Measurements from ENCODE around the gene PAMR1.
"Not testable (repeated sequence)": the region's sequence is repeated elsewhere in the genome, so short reads cannot be mapped to it uniquely, and the experiment has no call there.

Gene PAMR1

DNA sequence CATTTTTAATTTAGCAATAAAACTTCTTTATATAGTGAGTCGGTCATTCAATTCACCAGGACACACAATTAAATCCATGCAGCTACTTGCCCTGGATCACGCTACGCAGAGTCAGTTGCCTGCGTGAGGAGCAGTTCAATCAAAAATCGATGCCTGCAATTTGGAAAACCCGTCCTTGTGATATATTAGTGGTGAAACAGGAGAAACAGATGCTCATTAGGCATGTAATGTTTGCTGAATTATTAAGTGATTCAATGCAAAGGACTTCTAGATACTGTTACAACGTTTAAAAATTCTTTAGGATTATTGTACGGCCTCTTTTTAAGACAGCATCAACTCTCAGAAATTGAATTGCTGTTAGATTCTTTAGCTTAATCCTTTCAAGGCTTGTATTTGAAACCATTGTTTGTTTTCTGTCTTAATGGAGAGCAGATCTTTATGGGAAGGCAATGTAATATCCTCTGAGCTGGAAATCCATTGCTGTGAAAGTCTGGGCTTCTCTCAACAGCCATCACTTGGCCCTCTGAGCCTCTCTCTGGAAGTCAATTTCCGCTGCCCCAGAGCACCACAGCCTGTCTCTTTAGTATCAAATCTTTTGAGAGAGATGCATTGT, 20.1 kb upstream of the PAMR1 start:
- no peak for DNase-seq (ENCODE audit: low read depth, low spot score)

DNA sequence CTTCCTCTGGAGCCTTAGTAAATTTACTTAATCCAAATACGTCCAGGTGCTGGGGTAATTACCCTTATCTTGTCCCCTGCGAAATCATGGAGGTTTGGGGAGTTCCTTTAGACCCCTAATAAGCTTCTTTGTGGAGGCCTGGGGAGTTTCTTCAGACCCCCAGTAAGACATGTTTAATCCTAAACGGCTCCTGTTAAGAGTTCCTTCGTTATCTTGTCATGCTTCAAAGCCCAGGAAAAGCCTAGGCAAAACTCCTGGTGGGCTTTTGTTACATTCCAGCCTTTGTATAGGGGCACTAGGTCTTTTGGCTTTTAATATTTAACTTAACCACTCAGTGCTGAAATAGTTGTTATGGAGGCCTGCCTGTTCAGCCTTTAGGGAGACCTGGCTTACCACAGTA, 18.1 kb upstream of the PAMR1 start:
- no peak for DNase-seq (ENCODE audit: low read depth, low spot score)

DNA sequence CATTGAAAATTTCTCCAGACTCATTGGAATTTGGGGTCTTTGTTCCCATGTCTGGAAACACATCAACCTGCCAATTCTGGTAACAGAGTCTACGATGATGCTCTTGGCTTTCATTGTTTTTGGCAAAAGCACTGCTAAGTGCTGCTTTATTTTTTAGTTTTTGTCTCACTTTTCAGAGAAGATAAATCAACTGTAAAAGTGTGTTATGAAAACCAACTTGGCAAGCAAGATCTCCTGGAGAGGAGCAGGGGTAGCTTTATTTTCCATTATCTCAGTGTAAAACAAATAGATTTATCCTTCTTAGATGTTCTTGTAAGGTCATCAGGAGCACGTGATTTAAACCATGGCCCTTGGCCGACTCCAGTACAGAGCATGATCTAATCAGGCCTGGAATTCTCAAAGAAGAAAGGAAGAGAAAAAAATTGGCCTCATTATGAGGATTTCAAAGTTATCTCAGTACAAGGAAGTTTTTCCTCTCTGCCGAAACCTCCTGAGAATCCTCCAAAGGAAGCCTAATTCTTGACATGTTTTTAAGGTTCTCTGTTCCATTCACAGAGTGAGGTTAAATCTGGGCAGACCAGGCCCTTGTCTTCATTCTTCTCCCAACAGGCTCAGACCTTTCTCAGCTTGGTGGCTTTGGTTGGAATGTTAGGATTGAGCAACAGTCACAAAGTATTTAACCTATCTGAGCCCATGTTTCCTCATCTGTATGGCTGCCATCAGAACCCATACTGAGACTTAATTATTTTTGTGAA, 16.4 kb upstream of the PAMR1 start:
- DNase-seq (ENCODE audit: low read depth, low spot score): no peak

DNA sequence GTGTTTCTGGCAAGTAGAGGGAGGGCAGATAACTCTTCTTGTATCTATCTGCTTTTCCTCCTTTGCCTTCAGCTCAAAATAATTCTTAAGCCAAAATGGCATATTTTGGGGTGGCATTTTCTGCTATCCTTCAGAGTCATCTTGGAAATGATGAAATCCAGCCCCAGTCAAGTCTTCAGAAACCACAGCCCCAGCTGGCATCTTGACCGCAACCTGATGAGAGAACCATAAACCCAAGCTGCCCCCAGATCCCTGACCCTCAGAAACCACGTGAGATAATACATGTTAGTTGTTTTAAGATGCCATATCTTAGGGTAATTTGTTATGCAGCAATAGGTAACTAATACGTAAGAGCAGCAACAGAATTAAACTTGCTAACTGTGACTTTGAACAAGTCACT, 15.1 kb upstream of the PAMR1 start:
- DNase-seq (ENCODE audit: low read depth, low spot score): no peak

DNA sequence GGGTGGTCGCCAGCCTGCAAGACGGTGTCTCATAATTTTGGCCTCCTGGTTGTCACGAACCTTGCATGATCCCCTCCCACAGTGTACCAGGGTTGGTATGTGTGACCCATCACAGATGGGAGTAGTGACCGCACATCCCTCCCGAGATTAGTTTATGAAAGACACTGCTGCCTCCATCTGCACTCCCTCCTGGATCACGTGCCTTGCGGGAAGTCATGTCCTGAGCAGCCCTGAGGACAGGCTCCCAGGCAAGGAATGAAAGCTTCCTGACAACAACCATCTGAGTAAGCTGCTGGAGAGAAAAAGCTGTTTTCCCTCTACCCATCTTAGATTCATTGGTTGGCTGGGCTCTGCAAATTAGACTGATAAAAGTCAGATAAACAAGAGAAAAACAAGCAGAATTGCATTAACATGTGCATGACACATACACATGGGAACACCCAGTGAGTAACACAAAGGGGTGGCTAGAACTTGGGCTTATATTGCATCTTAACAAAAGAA, 14.4 kb upstream of the PAMR1 start:
- peak; percentile 61 for DNase-seq (ENCODE audit: low read depth, low spot score)

DNA sequence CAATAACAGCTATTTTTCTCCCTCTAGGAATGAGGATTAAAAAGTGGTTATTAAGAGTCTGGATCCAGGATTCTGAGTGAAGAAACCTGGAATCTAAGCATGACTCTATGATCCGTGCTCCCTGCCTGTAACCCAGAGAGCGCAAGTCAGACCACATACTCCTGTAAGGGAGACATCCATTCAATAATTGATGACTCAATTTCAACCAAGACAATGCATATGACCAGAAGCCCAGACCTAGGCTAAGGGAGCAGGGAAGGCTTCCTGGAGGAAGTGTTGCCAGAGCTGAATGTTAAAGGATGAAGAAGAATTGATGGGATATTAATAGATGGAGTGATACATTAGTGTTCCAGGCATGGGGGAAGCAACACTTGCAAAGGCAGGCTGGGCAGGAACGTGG, 13.8 kb upstream of the PAMR1 start:
- no peak for DNase-seq (ENCODE audit: low read depth, low spot score)

DNA sequence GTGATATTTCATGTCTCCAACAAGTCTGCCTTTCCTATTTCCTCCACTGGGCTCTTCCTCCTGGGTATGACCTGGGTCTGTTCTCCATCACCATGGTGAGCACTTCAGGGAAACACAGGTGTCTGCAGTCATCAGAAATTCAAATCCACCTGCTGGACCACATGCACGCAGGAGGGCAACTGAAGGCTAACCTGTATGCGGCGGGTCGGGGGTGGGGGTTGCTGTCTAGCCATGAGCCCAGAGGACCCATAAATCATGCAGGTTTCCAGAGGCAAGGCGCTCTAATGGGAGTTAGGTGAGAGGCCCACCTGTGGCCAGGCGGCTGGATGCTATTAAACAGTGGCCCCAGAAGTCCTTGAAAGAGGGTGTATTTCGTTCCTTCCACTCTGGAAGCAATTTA, 11.1 kb upstream of the PAMR1 start:
- no peak for DNase-seq (ENCODE audit: low read depth, low spot score)

DNA sequence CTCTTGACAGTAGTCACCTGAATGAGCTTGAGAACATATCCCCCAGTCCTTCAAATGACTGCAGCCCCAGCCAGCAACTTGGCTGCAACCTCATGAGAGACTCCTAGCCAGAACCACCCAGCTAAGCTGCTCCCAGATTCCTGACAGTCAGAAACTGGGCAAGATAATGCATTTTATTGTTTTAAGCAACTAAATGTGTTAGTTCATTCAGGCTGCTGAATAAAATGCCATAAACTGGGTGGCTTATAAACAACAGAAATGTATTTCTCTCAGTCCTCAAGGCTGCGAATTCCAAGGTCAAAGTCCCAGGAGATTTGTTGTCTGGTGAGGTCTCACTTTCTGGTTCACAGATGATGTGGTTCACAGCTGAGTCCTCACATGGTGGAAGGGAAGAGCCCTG, 5.8 kb upstream of the PAMR1 start:
- DNase-seq (ENCODE audit: low read depth, low spot score): no peak

DNA sequence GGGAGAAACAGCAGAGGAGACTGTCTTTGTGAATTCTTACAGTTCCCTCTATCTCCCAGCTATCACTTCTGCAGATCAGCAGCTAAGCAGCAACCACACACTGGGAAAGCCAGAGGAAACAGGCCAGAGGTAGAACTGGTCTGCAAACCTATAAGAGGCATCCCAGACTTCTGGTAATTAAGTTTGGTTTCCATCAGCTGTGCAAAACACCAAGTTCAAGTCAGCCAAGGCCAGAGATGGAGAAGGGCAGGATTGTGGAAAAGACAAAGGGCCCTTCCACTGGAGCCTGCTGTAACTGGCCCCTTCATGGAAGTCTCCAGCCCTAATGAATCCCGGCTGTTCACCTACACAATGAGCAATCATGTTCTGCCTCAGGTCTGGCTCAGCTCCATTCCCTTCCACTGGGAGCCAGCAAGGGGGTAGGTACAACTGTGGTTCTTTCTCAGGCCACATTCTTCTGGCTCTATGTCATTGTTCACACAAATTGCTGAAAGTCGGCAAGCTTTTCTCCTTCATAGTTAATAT, 4.6 kb upstream of the PAMR1 start:
- DNase-seq (ENCODE audit: low read depth, low spot score): peak; percentile 49

DNA sequence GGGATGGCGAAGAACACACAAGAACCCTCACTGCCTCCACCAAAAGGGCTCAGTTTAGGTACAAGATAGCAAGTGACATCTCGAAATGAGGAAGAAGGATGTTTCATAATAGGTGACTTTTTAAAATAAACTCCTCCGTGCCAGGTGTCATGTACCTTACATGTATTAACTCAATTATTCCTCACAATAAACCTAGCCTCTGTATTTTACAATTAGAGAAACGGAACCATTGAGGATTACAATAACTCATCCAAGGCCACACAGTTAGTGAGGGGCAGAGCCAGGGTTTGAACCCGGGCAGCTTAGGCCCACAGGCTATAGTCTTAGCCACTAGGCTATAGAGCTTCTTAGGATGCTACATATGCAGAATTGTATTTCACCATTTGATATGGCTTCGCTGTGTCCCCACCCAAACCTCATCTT, 965 bp upstream of the PAMR1 start:
- DNase-seq (ENCODE audit: low read depth, low spot score): no peak

DNA sequence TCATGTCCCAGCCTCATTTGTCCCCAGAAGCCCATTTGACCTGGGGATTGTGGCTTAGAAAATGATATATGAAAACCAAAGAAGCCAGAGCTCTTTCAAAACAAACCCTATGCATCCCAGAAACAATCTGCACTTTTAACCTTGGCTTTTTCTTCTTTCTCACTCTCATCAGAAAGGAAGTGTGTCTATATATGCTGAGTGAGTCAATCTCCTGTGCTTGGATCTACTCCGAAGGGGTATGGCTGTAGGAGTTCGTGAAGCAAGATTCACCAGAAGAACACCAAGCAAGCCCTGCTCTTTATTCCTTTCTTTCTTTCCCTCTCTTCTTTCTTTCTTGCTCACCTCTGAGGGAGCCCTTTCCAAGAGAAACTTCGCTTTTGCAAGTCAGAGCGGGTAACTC, 636 bp downstream of the PAMR1 start:
- no peak for DNase-seq (ENCODE audit: low read depth, low spot score)

DNA sequence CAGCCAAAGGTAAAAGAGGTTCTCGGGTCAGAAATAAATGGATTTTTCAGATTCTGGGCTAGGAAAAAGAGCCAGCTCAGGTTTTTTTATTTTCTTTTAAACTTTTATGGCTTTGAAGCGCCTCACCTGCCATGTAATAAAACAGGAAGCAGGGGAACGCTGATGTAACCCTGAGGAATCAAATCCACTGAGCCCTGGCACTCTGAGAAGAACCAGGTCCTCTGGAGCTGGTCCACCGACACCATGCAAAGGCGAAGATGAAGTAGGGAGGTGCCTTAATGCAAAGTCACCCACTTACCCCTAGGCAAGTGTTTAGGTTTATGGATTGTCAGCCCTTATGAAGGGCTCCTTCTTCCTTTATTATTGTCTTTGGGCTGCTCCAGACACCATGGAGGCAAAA, 1.6 kb downstream of the PAMR1 start:
- DNase-seq (ENCODE audit: low read depth, low spot score): no peak

DNA sequence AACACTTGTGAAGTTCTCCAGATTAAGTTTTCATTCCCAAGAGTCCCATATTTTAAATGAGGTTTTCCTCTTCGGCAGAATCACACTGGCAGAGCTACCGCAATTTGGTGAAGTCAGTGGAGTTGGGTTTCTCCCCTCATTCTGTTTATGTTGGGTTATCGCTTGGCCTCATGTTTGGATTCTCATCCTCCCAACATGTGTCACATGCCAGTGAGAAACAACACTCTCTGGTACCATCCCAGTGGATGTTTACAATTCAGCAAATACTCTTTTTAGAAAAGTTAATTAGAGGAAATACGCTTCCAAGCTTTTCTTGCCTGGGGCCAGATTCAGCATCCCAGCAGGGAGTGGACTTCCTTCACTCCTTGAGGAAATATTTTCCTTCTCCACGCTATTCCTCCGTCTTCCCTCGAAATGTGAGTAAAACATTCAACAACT, 2.1 kb downstream of the PAMR1 start:
- DNase-seq (ENCODE audit: low read depth, low spot score): no peak

DNA sequence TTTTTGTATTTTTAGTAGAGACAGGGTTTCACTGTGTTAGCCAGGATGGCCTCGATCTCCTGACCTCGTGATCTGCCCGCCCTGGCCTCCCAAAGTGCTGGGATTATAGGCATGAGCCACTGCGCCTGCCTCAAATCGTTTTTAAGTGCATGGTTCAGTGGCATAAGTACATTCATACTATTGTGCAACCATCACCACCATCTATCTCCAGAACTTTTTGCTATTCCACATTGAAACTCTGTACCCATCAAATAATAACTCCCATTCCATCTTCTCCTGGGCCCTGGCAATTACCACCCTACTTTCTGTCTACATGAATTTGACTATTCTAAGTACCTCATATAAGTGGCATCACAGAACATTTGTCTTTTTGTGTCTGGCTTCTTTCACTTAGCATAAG, 3.3 kb downstream of the PAMR1 start:
- DNase-seq (ENCODE audit: low read depth, low spot score): not testable (repeated sequence)

DNA sequence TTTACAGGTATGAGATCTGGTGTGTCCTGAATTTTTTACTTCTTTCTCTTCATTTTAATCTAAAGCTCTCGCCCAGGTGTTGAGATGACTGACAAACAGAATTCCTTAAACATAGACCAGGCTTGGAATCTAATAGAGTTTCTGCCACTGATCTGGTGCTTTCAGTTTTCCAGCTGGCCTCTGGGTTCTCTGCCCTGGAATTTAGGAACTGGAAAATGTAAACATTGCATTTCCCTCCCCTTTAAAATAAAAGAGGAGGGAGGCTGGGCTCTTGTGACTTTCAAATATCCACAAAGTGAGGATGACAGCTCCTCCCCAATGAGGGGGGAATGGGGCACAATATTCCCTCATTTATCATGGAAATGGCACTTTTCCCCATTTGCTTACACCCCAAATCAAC, 5.0 kb downstream of the PAMR1 start:
- DNase-seq (ENCODE audit: low read depth, low spot score): no peak

DNA sequence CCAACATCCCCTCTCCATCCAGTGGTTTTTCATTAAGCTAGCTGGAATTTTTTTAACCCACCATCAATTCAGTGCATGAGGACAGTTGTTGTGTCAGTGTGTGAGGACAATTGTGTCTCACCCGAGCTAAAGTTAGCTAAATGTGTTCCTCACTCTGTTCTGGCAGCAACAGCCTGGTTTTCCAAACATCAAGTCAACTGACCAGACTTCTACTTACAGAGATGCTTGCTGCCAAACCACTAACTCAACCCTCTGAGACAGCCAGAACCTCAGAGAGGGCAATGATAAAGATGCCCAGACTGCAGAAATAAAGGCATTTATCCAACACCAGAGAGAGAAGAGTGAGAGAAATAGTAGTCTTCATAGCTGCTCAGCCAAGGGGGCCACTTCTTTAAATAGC, 6.7 kb downstream of the PAMR1 start:
- no peak for DNase-seq (ENCODE audit: low read depth, low spot score)

DNA sequence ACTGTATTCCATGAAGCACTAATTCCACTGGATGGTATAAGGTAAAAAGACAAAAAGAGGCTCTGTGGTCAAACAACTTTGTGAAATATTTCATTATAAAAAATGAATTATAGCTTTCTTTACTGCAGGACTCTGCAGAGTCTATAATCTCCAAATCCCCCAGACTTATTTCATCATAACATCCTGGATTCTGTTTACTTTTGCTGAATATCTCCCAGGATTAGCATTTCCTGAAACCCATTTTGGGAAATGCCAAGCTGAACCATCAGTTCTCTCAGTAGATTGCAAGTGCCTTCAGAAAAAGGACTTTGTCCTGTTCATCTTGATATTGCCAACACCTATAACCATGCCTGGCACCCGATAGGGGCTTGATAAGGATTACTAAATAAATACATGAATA, 7.9 kb downstream of the PAMR1 start:
- DNase-seq (ENCODE audit: low read depth, low spot score): no peak

DNA sequence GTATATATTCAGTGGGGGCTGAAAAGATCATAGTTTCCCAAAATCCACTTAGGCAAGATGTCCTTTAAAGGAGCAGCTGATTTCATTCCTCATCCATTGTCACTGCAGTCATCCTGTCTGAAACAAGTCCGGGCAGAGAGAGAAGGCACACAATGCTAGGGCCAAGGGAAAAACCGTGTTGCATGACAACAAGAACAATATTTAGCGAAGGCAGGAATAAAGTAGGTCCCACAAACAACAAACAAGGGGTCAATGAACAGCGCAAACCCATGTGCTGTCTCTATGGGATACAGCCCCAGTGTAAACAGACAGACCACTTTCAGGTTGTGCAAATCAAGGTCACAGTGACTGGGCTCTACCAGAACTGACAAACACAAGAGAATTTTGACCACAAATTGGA, 9.0 kb downstream of the PAMR1 start:
- no peak for DNase-seq (ENCODE audit: low read depth, low spot score)

DNA sequence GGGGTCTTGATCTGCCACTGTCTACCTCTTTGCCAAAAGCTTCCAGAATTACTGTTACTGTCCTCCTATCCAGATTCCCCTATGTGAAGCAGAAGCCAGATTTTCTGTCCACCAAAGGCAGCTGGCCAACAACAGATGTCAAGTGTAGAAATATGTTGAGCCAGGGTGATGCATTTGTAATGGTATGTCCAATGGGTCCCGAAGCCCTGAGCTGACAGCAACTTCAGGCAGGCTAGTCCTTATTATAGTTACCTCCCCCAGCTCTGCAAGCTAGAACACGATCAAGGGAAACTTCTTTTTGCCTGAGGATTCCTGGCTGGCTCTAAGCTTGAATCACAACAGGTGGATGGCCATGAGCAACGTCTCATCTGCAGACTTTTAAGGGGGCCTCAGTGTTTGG, 10.2 kb downstream of the PAMR1 start:
- DNase-seq (ENCODE audit: low read depth, low spot score): no peak

DNA sequence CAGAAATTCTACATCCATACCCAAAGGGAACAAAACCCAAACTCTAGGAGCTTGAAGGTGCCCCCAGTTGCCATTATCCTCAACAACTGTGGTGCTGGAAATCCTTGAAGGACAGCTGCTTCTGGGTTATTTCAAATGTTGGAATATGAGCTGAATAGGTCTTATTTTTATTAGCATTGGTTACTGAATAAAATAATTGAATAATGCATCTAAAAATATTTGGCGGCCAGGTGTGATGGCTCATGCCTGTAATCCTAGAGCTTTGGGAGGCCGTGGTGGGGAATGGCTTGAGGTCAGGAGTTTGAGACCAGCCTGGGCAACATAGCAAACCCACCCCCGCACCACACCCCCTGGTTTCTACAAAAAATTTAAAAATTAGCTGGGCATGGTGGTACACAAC, 10.9 kb downstream of the PAMR1 start:
- DNase-seq (ENCODE audit: low read depth, low spot score): no peak

DNA sequence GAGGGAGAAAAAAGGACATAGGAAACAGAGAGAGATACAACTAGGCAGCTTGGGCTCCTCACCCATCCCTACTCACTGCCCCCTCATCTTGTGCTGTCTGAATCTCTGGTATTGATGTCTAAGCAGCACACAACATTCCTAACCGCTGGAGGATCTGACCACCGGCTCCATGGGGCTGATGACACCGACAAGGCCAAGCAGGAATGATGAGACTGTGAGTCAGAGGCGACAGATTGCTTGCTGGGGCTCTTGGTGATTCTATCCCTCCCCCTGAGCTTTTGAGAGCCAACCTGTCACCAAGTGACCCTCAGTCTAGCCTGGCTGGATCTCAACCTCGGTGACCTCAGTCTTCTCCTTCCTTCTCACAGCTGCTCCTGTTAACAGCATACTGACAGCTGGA, 13.8 kb downstream of the PAMR1 start:
- DNase-seq (ENCODE audit: low read depth, low spot score): peak; percentile 53

DNA sequence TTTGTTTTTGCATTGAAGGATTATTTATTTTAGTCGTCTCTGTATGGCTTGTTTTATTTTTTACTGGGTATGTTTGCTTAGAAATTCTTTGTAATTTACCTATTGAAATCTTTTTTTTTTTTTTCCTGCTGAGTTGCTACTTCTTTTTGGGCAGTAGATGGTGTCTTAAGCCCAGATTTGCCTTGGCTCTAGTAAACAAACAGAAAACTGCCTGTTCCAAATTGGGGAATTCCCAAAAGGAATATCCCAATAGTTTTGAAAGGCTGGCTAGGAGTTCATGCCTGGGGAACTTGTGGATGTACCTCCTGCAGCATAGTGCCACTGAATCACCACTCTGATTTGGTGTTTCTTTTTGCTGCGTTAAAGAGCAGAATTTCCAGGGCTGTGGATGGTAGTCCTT, 17.7 kb downstream of the PAMR1 start:
- no peak for DNase-seq (ENCODE audit: low read depth, low spot score)

DNA sequence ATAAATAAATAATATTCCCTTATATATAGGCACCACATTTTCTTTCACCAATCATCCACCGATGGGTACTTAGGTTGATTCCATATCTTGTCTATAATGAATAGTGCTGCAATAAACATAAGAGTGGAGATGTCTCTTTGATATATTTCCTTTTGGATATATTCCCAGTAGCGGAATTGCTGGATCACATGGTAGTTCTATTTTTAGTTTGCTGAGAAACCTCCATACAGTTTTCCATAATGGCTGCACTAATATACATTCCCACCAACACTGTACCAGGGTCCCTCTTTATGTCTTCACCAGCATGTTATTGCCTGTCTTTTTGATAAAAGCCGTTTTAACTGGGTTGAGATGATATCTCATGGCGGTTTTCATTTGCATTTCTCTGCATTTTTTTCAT, 23.6 kb downstream of the PAMR1 start:
- no peak for DNase-seq (ENCODE audit: low read depth, low spot score)

Data from ELF-1 (cell line).